IPS-NIHi11 (cell line): ENCODE results near the gene NECTIN4.
A peak's percentile ranks its signal among the peaks of the same experiment; 100 is the strongest.
"Not testable (repeated sequence)": the region's sequence is repeated elsewhere in the genome, so short reads cannot be mapped to it uniquely, and the experiment has no call there.

Experiments
- DNase-seq: peaks from one replicate; pipeline ENCODE4 v3.0.0; 2012; ENCODE audit warnings: mixed read lengths, low spot score

Gene NECTIN4

GRCh38 chr1:161089251-161089924, at the start of gene NECTIN4:
Gene NECTIN4 (minus strand): TSS chr1:161089558. CDS start chr1:161089296, 262 bp downstream.
- peak; percentile 66 for DNase-seq

GRCh38 chr1:161138431-161138830, 49.1 kb upstream of the NECTIN4 start:
- DNase-seq, result no peak

- no peak for DNase-seq
These were observed 48.5 kb upstream of the NECTIN4 start for GRCh38 chr1:161137881-161138280.

GRCh38 chr1:161133220-161133740, 43.9 kb upstream of the NECTIN4 start:
- DNase-seq, result peak; percentile 11

DNA sequence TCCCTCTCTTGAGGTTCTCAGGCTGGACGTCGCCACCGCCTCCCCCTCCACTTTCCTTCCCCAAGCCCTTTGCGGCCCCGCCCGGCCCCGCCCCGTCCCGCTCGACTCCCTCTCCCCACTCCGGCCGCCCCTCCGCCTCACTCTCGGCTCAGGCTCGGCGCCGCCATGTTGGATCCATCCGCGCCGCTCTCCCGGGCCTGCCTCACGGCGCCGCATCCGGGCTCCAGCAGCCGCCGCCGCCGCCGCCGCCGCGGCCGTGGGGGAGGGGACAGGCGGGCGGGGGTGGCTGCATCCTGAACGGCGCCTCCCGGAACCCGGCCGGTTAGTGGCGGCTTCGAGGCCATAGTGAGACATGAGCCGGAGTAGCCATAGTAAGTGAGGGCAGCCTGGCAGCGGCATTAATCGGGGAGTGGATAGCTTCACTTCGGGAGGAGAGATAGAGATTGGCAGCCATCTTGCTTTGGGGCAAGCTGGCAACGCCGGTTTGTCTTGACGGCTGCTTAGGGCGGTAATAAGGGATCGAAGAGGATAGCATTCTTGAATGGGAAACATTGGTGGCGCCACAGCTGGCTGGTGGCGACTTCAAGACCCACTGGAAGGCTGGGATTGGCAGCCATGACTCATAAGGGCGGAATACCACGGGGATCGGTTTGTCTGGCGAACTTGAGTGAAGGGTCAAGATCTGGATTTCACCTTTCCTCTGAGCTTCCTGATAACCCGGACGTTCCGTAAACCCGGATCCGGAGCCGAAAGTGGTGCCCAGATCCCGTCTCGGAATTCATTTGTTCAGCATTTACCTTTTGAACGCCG, 43.3 kb upstream of the NECTIN4 start, which contains the start of gene DEDD:
TSS of gene DEDD (minus strand) at position 258 of the 810 bp plus-strand sequence. CDS start 8,205 bp downstream, outside the sequence.
- peak; percentile 92 for DNase-seq

- DNase-seq, result peak; percentile 12
These were observed 42.4 kb upstream of the NECTIN4 start for GRCh38 chr1:161131523-161132409.

- no peak for DNase-seq
These were observed 40.9 kb upstream of the NECTIN4 start for GRCh38 chr1:161130266-161130665.

GRCh38 chr1:161128591-161129420, 39.4 kb upstream of the NECTIN4 start:
- no peak for DNase-seq

DNA sequence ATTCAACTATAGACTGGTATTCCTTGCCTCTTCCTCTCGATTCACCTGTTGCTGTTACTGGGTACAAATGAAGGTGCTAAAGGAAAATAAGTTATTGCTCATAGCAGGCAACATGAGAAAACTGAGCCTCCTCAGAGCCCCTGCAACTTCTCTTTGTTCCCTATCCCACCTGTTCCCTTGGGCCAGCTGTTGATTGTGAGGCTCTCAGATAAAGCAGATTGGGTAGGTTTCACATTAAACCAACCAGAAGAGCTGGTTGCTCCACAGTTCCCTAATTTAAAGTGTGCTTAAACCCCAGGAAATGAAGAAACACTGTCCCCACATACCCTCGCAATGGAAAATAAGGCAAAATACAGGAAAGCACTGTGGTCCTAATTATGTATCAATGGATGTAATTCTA, 38.3 kb upstream of the NECTIN4 start:
- no peak for DNase-seq

DNA sequence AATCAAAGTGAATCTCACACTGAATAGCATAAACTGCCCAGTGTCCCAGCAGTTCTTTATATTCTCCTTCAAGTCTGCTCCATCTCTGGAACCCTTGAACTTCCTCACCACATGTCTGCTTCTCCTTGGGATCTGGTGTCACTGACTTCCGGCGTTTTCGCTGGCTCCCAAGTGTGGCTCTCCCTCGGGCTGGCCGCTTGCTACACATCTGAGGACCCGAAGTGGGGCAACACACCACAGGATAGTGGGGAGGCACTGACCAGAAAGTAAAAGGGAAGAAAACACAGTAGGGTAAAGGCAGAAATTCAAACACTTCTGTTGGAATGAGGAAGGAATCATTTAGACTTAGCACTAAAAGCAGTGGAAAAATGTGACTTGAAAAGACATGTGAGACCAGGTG, 33.6 kb upstream of the NECTIN4 start:
- no peak for DNase-seq

GRCh38 chr1:161121834-161122233, 32.5 kb upstream of the NECTIN4 start:
- no peak for DNase-seq

DNA sequence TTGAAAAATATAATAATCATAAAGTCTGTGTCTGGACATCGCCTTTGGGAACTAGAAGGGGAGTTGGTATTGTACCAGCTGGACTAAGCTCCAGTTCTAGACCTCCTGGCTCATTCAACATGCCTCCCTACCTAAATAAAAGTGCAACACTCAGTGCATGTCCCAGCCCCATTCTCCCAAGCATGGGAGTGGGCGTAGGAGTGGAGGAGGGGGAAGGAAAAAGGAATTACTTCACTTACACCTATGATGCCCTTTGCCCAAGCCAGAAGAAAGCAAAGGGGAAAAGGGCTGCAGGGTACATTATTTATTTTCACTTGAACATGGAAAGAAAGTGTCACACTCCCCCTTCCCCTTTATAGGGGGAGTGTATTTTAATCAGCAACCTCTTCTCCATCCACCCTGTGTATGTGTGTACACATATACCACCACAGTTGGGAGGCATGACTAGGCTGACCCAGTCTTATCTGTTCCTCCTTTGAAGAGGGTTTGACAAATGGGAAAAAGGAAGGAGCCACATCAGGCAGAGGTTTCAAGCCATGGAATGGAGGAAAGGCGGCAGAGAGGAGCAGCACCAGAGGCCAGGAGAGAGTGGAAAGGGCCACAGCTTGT, 31.8 kb upstream of the NECTIN4 start:
- DNase-seq, result no peak

DNA sequence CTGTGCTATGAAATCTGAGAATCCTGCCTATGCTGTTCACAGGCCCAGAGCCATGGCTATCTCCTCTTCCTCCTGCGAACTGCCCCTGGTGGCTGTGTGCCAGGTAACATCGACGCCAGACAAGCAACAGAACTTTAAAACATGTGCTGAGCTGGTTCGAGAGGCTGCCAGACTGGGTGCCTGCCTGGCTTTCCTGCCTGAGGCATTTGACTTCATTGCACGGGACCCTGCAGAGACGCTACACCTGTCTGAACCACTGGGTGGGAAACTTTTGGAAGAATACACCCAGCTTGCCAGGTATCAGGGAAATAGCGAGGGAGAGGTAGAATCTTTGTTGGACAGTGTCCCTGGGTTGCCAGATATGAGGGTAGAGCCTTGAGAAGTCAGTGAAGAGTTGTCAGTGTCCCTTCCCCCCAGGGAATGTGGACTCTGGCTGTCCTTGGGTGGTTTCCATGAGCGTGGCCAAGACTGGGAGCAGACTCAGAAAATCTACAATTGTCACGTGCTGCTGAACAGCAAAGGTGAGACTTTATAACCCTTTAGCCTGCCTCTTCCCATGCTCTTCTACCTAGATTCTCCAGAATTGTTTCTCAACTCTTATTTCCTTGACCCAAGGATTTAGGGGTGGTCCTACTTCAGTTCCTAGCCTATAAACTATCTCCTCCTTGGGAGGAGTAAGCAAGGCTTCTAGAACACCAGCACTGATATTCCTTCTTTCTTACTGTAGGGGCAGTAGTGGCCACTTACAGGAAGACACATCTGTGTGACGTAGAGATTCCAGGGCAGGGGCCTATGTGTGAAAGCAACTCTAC, 29.9 kb upstream of the NECTIN4 start:
- DNase-seq, result peak; percentile 64

- peak; percentile 94 for DNase-seq
These were observed 28.6 kb upstream of the NECTIN4 start, which contains the start of the genes NIT1 and PFDN2 for GRCh38 chr1:161117759-161118581. Gene NIT1 (plus strand): TSS chr1:161118105. CDS start chr1:161118177, 72 bp downstream. Gene PFDN2 (minus strand): TSS chr1:161118037. CDS start chr1:161118026, 11 bp downstream.

GRCh38 chr1:161115961-161116360, 26.6 kb upstream of the NECTIN4 start:
- DNase-seq, result not testable (repeated sequence)

- DNase-seq, result no peak
These were observed 25.9 kb upstream of the NECTIN4 start for GRCh38 chr1:161115132-161115711.

GRCh38 chr1:161114556-161114955, 25.2 kb upstream of the NECTIN4 start:
- no peak for DNase-seq

GRCh38 chr1:161113915-161114314, 24.6 kb upstream of the NECTIN4 start:
- DNase-seq, result no peak
